Neural crest cell (in vitro differentiated cells): ENCODE measurements around the gene SERPINC1. TPM values are rescaled to one million over a fixed set of nuclear protein-coding genes. Genes with fewer than 3 reads are reported as not detected.
"Not testable (repeated sequence)": the region's sequence is repeated elsewhere in the genome, so short reads cannot be mapped to it uniquely, and the experiment has no call there.

Source experiments
- DNase-seq: peaks from one replicate; pipeline ENCODE4 v3.0.0; 2021; ENCODE audit warnings: low read depth, mixed read lengths, low spot score
- H3K27ac Mint-ChIP-seq: one replicate; pipeline ENCODE4 v1.8.0; 2021; ENCODE audit warnings: mild to moderate bottlenecking, mixed read lengths; ENCODE audit not compliant: unreplicated experiment
- H3K27me3 Mint-ChIP-seq: 2 replicates; pipeline ENCODE4 v1.8.0; 2021; ENCODE audit warnings: low read depth, mild to moderate bottlenecking, mixed read lengths
- H3K36me3 Mint-ChIP-seq: 2 replicates; pipeline ENCODE4 v1.8.0; 2021; ENCODE audit warnings: low read depth, mild to moderate bottlenecking, mixed read lengths
- H3K4me1 Mint-ChIP-seq: 2 replicates; pipeline ENCODE4 v1.8.0; 2021; ENCODE audit warnings: mixed read lengths
- H3K4me3 Mint-ChIP-seq: one replicate; pipeline ENCODE4 v1.8.0; 2021; ENCODE audit warnings: mild to moderate bottlenecking, mixed read lengths
- H3K9me3 Mint-ChIP-seq: 2 replicates; pipeline ENCODE4 v1.8.0; 2021; ENCODE audit warnings: mixed read lengths
- CTCF ChIP-seq: fragments of 200-600 bp; sonication (generic); conservative IDR thresholded peaks from 2 replicates; pipeline ENCODE4 v1.5.0; 2021; ENCODE audit warnings: antibody characterized with exemption, mild to moderate bottlenecking
- total RNA-seq: library from RNA; stranded (reverse); gene quantifications from 2 replicates; pipeline ENCODE4 v1.2.1, GENCODE V29; 2021

SERPINC1 gene
- total RNA-seq, 1 donor from 2014 or later: not detected

DNA sequence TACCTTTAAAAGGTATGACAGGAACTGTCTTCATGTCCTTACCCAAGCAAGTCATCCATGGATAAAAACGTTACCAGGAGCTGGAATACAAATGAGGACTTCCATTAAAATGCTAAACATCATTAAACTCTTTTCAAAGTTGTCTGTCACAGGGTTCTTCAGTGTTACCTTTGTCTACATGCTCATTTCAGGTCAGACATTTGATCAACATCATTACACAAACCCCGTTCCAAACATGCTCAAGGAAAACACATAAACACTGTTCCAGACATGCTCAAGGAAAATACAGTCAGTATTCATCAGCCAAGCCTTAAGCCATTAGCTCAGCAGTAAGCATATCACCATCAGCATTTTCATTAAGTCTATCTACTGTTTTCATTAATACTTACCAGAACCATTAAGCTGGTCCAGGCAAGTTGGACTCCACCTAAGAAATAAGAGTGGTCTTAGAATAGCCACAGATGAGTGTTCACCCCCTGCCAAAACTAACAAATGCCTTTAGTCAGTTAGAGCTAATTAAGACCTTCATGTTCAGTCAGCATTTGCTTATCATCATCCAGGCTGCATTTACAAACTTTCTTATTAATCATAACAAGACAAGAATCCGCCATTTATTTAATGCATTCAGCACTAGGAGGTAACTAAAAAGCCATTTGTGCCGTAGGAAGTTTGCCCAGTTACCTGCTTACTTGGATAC lies 51.5 kb downstream of the SERPINC1 start:
- Mint-ChIP-seq H3K27me3 (peaks cover 8% of the 10 kb centered on the region), H3K36me3 (peaks cover 49% of the 10 kb centered on the region), H3K4me3 (peak overlapping the region; percentile 100), H3K4me1 (peaks cover 55% of the 10 kb centered on the region), H3K27ac (peak overlapping the region; percentile 91), H3K9me3 (no peaks in the 10 kb centered on the region)
- DNase-seq: no peak
- no peak for TF ChIP-seq CTCF

DNA sequence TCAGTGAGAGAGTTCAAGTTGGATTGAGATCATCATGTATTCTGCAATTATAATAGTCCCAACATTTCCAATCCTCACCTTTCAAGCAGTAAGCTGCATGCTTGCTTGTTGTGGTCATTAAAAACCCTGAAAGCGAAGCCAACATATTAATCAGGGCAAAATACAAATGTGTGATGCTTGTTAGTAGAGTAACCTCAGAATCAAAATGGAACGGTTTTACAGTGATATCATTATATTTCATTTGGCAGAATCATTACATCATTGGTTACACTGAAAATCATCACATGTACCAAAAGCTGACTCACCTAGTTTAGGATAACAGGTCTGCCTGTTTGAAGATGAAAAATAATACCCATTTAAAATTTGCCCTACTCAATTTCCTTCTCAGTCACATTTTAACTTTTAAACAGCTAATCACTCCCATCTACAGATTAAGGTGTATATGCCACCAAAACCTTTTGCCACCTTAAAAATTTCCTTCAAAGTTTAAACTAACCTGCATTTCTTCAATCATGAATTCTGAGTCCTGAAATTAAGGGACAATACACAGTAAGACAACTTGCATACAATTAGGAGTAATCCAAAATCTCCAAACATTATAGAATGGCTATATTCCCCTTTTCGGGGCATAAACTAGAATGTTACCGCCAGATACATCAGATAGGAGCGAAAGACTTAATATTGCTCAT lies 52.8 kb downstream of the SERPINC1 start:
- TF ChIP-seq CTCF: no peak
- H3K27ac Mint-ChIP-seq: peak overlapping the region; percentile 71

GRCh38 chr1:173863224-173864161 lies 53.6 kb downstream of the SERPINC1 start:
- TF ChIP-seq CTCF: no peak
- no peak overlapping the region for H3K27ac Mint-ChIP-seq
- peaks cover 8% of the 10 kb centered on the region for H3K27me3 Mint-ChIP-seq
- H3K4me1 Mint-ChIP-seq: peaks cover 44% of the 10 kb centered on the region
- peaks cover 53% of the 10 kb centered on the region for H3K36me3 Mint-ChIP-seq
- DNase-seq: no peak
- peak overlapping the region; percentile 100 for H3K4me3 Mint-ChIP-seq
- H3K9me3 Mint-ChIP-seq: no peaks in the 10 kb centered on the region

More for the DNA sequence above, 52.8 kb downstream of the SERPINC1 start:
- peaks cover 8% of the 10 kb centered on the region for H3K27me3 Mint-ChIP-seq
- H3K4me1 Mint-ChIP-seq: peaks cover 51% of the 10 kb centered on the region
- peaks cover 53% of the 10 kb centered on the region for H3K36me3 Mint-ChIP-seq
- H3K4me3 Mint-ChIP-seq: peak overlapping the region; percentile 100
- no peak for DNase-seq
- H3K9me3 Mint-ChIP-seq: no peaks in the 10 kb centered on the region

DNA sequence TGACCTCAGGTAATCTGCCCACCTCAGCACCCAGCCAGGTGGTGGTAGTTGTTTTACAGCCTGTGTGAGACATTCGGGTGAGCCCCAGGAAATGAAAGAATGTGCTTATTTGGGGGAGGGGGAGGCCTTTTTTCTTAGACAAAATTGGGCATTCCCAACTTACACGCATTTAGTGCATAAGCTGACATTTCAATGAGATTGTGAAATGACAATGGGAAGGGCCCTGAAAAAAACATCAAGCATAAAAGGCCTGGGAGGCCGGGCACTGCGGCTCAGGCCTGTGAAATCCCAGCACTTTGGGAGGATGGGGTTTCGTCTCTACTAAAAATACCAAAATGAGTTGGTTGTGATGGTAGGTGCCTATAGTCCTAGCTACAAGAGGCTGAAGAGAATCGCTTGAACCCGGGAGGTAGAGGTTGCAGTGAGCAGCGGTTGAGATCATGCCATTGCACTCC lies 54.3 kb downstream of the SERPINC1 start:
- DNase-seq: no peak
- peaks cover 53% of the 10 kb centered on the region for H3K36me3 Mint-ChIP-seq
- peaks cover 5% of the 10 kb centered on the region for H3K27me3 Mint-ChIP-seq
- peak overlapping the region; percentile 40 for H3K27ac Mint-ChIP-seq
- no peak for TF ChIP-seq CTCF
- peaks cover 42% of the 10 kb centered on the region for H3K4me1 Mint-ChIP-seq
- H3K4me3 Mint-ChIP-seq: peak overlapping the region; percentile 100
- H3K9me3 Mint-ChIP-seq: no peaks in the 10 kb centered on the region

DNA sequence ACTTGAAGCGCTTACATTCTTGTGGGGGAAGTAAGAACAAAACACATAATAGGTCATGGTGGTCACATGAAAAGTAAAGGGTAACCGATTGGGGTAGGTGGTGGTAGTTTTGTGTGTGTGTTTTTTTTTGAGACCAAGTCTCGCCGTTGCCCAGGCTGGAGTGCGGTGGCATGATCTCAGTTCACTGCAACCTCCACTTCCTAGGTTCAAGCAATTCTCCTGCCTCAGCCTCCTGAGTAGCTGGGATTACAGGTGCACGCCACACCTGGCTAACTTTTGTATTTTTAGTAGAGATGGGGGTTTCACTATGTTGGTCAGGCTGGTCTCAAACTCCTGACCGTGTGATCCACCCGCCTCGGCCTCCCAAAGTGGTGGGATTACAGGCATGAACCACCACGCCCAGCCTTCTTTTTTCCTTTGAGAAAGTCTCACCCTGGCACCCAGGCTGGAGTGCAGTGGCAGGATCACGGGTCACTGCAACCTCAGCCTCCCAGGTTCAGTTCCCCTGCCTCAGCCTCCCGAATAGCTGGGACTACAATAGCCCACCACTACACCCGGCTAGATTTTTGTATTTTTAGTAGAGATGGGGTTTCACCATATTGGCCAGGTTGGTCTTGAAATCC lies 54.9 kb downstream of the SERPINC1 start:
- DNase-seq, H3K9me3 Mint-ChIP-seq, H3K27me3 Mint-ChIP-seq: not testable (repeated sequence)
- Mint-ChIP-seq H3K27ac (peak overlapping the region; percentile 40), H3K4me1 (peaks cover 38% of the 10 kb centered on the region), H3K36me3 (peaks cover 52% of the 10 kb centered on the region), H3K4me3 (peak overlapping the region; percentile 100)
